Measurements from ENCODE around the gene CAVIN4. TPM values are rescaled to one million over a fixed set of nuclear protein-coding genes. Genes with fewer than 3 reads are reported as not detected.

Gene CAVIN4
- total and polyA plus RNA-seq, 9 of the 15 experiments (the other 6 are each of a cell fraction or from before 2014, with no cell fraction given): 0.06 to 0.29 (median 0.18) TPM

- no peaks in the 10 kb centered on the region for H3K79me2 ChIP-seq (ENCODE audit: control insufficient read depth, insufficient read depth, low read length)
- POLR2A ChIA-PET: interaction anchor here (1.5 kb wide), 1 partner anchor 12 kb away, joined by 5 read pairs; no protein-coding TSS in a partner anchor
- H3K9ac ChIP-seq (ENCODE audit: insufficient read depth in 1 of 2, low read depth in 2 of 2, low read length in 2 of 2): no peak overlapping the region
- no peak overlapping the region for H3K4me3 ChIP-seq
- H3K27me3 ChIP-seq (ENCODE audit: control insufficient read depth in 2 of 2, insufficient read depth in 2 of 2, low read length in 2 of 2): no peaks in the 10 kb centered on the region
- no peaks in the 10 kb centered on the region for H3K9me1 ChIP-seq (ENCODE audit: control insufficient read depth, insufficient read depth, low read length)
- CTCF ChIA-PET (ENCODE audit: low intra/inter-chr PET ratio): no interaction called here
- no peaks in the 10 kb centered on the region for H3K4me1 ChIP-seq (replicated peaks in 1 of 2; ENCODE audit: control insufficient read depth in 2 of 2, insufficient read depth in 2 of 2, low read length in 2 of 2)
- no peak overlapping the region for H3K27ac ChIP-seq (ENCODE audit: extremely low read depth, low read depth, low read length)
- H2AFZ ChIP-seq (ENCODE audit: low read depth, low read length): no peak overlapping the region
- FAIRE-seq: no peak
- no peaks in the 10 kb centered on the region for H3K36me3 ChIP-seq (ENCODE audit: control insufficient read depth, insufficient read depth, low read length)
- BruUV-seq (replicated peaks): no TSS peak
- H3K4me2 ChIP-seq (ENCODE audit: insufficient read depth, low read length): no peak overlapping the region
- no peak for ATAC-seq
- H4K20me1 ChIP-seq (replicated peaks; ENCODE audit: control insufficient read depth, insufficient read depth, low read length): no peaks in the 10 kb centered on the region
- 6% methylated on average over 1 of the region's 1 CpG for WGBS (ENCODE audit: insufficient coverage, low coverage, missing lambda C conversion rate)
- H3K9me3 ChIP-seq (replicated peaks; ENCODE audit: control insufficient read depth, insufficient read depth, low read depth, low read length): no peaks in the 10 kb centered on the region
- no peak for DNase-seq (ENCODE audit: extremely low read depth in 1 of 4, low spot score in 3 of 4)
- in situ Hi-C loops (cut with MboI): no loop called here
- intact Hi-C loops (cut with micrococcal nuclease): no loop called here
- TF ChIP-seq, protein P1, sequence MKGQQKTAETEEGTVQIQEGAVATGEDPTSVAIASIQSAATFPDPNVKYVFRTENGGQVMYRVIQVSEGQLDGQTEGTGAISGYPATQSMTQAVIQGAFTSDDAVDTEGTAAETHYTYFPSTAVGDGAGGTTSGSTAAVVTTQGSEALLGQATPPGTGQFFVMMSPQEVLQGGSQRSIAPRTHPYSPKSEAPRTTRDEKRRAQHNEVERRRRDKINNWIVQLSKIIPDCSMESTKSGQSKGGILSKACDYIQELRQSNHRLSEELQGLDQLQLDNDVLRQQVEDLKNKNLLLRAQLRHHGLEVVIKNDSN (CRISPR knock-in tag; IDR thresholded peaks at IDR 0.05): no peak
- TF ChIP-seq MTA3 (IDR thresholded peaks at IDR 0.05; ENCODE audit: borderline replicate concordance): no peak
- no peak for TF ChIP-seq SMAD4 (CRISPR knock-in tag; conservative IDR thresholded peaks at IDR 0.05)
- TF ChIP-seq SRSF1 (IDR thresholded peaks at IDR 0.05; ENCODE audit: low read depth, low read length): no peak
- no peak for TF ChIP-seq RBM15 (IDR thresholded peaks at IDR 0.05; ENCODE audit: insufficient read depth, low read length)
- TF ChIP-seq POU5F1 (IDR thresholded peaks at IDR 0.05; ENCODE audit: borderline replicate concordance, low read depth, low read length, partially characterized antibody): no peak
- TF ChIP-seq, protein P2, sequence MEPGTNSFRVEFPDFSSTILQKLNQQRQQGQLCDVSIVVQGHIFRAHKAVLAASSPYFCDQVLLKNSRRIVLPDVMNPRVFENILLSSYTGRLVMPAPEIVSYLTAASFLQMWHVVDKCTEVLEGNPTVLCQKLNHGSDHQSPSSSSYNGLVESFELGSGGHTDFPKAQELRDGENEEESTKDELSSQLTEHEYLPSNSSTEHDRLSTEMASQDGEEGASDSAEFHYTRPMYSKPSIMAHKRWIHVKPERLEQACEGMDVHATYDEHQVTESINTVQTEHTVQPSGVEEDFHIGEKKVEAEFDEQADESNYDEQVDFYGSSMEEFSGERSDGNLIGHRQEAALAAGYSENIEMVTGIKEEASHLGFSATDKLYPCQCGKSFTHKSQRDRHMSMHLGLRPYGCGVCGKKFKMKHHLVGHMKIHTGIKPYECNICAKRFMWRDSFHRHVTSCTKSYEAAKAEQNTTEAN (CRISPR knock-in tag; IDR thresholded peaks at IDR 0.05): no peak
- TF ChIP-seq RBM25 (IDR thresholded peaks at IDR 0.05; ENCODE audit: low read depth, low read length, severe bottlenecking): no peak
- TF ChIP-seq, protein P3, sequence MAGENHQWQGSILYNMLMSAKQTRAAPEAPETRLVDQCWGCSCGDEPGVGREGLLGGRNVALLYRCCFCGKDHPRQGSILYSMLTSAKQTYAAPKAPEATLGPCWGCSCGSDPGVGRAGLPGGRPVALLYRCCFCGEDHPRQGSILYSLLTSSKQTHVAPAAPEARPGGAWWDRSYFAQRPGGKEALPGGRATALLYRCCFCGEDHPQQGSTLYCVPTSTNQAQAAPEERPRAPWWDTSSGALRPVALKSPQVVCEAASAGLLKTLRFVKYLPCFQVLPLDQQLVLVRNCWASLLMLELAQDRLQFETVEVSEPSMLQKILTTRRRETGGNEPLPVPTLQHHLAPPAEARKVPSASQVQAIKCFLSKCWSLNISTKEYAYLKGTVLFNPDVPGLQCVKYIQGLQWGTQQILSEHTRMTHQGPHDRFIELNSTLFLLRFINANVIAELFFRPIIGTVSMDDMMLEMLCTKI (IDR thresholded peaks at IDR 0.05; ENCODE audit: partially characterized antibody): no peak
- TF ChIP-seq SIN3A (IDR thresholded peaks at IDR 0.05; ENCODE audit: borderline replicate concordance in 2 of 2, control insufficient read depth in 1 of 2, low read depth in 2 of 2, low read length in 2 of 2): no peak
Observed at GRCh38 chr9:100555471-100555870, 22.4 kb upstream of the CAVIN4 start.
